Inflammatory macrophage (primary cell): ENCODE results near the gene PRSS56.

Source experiments
- DNase-seq, 2 donors: peaks; one replicate each; pipeline ENCODE4 v3.0.0-alpha.2; 2020 to 2022

PRSS56 gene

GRCh38 chr2:232574674-232575403, 54.7 kb downstream of the PRSS56 start:
- DNase-seq, result no peak
